NCI-H146 (cell line): ENCODE results near the gene FBP2.
"Not testable (repeated sequence)": the region's sequence is repeated elsewhere in the genome, so short reads cannot be mapped to it uniquely, and the experiment has no call there.

Experiments used
- DNase-seq: peaks from one replicate; lab custom pipeline; 2025; lab: John Stamatoyannopoulos, UW

FBP2 gene

DNA sequence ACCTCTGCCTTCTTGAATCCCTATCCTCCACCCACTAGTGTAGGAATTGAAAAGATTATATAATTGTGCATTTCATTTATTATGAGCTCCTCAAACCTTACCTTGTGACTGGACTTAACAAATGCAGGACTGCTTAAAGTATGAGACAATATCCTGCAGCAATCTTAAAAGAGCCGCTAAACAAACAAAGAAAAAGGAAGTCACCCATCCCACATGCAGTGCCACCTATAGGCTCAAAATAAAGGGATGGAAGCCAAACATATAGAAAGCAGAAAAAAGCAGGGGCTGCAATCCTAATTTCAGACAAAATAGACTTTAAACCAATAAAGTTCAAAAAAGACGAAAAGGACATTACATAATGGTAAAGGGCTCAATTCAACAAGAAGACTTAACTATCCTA is 30.1 kb downstream of the FBP2 start:
- no peak for DNase-seq

GRCh38 chr9:94560237-94560636 is 33.4 kb downstream of the FBP2 start:
- no peak for DNase-seq

DNA sequence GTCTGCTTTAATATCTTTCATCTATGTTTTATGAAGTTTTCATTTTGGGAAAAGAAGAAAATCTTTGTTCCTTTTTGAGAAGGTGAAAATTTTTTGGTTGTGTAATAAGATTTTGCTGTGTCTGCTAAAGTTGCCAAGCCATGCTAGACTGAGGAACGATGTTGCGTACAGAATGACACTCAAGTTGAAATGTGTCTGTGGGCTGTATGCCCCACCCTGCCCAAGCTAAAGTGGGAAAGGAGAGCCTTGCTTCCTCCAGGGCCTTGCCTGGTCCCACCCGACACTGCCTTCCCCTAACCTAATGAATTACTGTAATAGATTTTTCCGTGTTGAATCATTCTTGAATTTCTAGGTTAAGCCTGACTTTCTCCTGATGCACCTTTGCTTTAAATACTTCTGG is 36.2 kb downstream of the FBP2 start:
- DNase-seq, result no peak

DNA sequence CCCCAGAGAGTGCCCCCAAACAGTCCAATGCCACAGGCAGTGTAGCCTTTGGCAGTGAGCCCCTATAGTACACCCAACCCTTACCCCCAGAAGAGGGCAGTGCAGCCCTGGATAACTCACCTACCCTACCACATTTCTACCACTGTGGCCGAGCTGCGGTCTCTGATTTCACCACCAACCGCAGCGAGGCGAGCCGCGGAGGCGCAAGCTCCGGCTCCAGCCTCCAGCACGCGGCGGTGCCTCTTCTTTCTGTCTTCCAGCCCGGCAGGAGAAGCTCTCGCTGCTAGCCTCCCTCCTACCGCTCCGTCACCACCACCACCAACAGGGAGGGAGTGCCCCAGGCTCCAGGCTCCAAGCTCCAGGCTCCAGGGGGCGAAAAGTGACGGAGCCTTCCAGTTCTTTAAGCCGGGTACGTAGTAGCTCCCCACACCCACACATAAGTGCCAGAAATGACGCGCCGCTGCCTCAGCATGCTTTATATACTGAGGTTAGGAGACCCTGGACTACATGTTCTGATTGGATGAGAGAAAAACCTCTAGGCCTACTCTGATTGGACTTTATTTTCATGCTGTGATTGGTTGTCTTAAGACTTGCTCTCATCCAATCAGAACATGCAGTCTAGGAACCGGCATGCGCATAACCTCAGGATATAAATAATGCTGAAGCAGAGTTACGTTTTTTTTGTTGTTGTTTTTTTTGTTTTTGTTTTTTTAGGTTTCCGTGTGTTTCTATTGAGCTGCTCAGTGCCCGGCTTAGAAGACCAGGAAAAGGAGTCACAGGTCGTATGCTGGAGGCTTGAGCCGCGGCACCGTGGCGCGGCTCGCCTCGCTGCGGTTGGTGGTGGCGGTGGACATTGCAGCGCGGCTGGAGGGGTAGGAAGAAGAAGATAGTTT is 38.9 kb downstream of the FBP2 start, which contains the start of gene PCAT7:
PCAT7 (plus strand) TSS at position 645 of the 893 bp plus-strand sequence.
- peak; percentile 64 for DNase-seq

- no peak for DNase-seq
These were observed 39.6 kb downstream of the FBP2 start for GRCh38 chr9:94554078-94554438.

DNA sequence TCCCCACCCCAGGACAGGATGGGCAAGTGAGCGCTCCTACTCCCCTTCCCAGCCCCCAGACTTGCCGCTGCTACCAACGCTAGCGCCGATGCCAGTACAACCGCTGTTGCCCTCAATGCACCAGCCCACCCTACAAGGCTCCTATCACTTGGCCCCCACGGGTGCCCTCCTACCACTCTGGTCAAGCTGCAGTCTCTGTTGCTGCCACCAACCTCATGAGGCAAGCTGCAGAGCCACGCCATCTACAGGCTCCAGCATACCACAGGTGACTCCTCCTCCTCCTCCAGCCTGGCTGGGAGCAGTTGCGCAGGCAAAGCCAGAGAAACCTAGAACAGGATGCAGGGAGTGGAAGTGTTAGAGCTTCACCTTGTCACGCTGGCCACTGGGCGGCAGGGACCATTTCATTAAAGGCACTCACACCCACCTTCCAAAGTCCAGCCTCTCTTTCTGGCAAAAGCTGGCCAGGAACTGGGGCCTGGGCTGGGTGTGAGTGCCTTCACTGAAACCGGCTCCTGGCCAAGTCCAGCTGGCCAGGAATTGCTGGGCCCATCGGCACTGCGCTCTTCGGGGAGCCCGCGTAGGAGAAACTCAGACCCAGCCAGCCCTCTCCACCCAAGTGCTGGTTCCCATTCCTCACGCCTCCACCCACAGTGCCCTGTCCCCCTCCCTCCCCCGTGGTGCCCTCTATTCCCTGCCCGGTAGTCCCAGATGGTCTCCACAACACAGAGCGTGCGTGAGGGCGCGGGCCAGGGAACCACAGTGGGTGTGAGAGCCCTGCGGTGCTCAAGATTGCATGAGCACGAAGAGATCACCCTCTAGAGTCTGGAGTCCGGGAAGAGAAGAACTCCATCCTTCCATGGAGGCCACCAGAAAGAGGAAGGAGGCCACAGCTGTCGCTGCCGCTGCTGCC is 40.3 kb downstream of the FBP2 start:
- peak; percentile 7 for DNase-seq

- no peak for DNase-seq
These were observed 47.7 kb downstream of the FBP2 start for GRCh38 chr9:94545940-94546339.

GRCh38 chr9:94544335-94544734 is 49.3 kb downstream of the FBP2 start:
- not testable (repeated sequence) for DNase-seq

GRCh38 chr9:94538908-94539307 is 54.7 kb downstream of the FBP2 start:
- DNase-seq, result no peak

- no peak for DNase-seq
These were observed 58.7 kb downstream of the FBP2 start for GRCh38 chr9:94534901-94535300.

DNA sequence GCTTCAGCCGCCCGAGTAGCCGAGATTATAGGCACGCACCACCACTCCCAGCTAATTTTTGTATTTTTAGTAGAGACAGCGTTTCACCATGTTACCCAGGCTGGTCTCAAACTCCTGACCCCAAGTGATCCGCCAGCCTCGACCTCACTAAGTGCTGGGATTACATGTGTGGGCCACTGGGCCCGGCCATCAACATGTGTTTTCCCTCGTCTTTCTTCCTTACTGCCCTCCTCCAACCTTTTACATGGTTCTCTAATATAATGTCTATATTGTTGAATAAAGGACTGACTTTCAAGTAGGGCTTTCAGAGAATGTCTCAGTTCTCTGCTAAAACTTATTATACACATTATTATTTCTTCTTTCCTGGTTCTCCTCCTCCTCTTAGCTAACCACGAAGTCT is 60.0 kb downstream of the FBP2 start:
- no peak for DNase-seq

GRCh38 chr9:94533155-94533554 is 60.5 kb downstream of the FBP2 start:
- no peak for DNase-seq

DNA sequence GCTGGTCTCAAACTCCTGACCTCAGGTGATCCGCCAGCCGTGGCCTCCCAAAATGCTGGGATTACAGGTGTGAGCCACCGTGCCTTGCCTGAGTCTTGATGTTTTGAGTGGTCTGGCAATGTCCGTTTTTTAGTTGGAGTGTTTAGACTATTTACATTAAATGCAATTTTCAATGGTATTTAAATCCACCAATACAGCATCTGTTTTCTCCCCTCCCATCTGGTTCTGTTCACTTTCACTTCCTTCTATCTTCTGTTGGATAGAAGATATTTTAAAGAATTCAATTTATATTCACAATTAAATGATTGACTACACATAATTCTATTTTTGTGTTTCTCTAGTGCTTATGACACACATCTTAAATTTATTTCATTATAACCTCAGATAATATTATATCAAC is 64.7 kb downstream of the FBP2 start:
- no peak for DNase-seq

DNA sequence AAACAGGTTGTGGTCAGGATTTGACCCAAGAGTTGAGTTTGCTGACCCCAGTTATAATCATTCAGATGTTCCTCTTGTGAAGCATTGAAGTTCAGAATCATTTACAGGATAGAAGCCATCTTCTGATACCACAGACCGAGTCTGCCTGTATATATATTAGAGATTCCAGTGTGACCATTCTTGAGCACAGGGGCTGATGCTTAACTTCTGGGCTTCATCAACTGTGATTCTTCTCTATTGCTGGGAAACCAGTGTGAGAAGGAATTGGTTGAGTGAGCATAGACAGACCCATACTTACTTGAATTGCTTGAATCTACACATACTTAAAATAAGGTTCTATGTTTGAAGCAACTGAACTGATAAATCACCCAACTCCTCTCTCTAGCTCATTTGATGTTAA is 66.7 kb downstream of the FBP2 start:
- DNase-seq, result no peak

GRCh38 chr9:94526271-94526670 is 67.4 kb downstream of the FBP2 start:
- no peak for DNase-seq

DNA sequence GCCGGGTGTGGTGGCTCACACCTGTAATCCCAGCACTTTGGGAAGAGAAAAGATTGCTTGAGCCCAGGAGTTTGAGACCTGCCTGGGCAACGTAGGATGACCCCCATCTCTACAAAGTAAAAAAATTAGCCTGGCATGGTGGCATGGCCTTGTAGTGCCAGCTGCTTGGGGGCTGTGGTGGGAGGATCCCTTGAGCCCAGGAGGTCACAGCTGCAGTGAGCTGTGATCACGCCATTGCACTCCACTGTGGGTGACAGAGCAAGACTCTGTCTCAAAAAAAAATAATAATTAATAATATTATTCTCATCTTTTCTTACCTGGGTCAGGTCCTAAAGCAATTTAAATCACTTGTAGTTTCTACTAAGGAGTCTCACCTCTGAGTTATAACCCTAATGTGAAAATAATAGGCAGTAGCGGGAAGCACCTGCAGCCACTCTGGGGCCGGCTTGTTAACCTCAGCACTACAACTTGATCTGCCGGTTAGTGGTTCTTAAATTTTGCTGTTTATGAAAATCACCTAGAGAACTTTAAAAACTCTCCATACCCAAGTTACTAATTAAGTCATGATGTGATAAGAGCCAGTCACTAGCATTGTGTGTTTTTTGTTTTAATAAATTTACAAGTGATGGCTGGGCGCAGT is 68.1 kb downstream of the FBP2 start:
- DNase-seq, result no peak

- no peak for DNase-seq
These were observed 76.4 kb downstream of the FBP2 start for GRCh38 chr9:94517254-94517653.

DNA sequence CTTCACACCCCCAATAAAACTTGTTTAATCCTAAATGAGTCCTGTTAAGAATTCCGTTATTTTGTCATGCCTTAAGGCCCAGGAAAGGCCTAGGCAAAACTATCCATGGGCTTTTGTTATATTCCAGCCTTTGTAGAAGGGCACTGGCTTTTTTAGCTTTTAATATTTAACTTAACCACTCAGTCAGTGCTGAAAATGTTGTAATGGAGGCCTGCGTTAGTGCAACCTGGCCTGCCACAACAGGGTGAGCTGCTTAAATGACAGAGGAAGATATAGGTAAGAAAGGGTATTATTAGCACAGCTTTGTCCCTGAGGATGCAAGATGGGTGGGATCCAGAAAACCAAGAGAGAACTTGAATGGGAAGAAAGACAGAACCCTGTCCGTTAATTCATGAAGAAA is 78.9 kb downstream of the FBP2 start:
- DNase-seq, result no peak

DNA sequence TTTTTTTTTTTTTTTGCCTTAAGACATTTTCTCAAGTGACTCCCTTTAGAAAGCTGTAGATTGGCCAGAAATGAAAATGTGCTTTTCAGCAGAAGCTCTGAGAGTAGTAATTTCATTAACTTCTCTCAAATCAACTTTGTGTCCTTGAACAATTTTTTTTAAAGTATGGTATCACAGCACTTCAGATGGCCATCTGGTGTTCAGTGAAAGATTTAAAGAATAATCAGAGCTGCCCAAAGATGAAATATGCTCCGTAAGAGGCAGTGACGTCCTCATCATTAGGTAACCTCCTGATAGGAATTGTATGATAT is 81.7 kb downstream of the FBP2 start:
- no peak for DNase-seq

GRCh38 chr9:94511134-94511954 is 82.3 kb downstream of the FBP2 start:
- no peak for DNase-seq
